LNCAP (cell line): ENCODE results near the gene PPIL1.

Experiments
- TF ChIP-seq, protein P1 (sequence below): fragments of 450-650 bp; IDR thresholded peaks from 2 replicates; pipeline ENCODE4 v1.5.1; 2017; ENCODE audit warnings: mild to moderate bottlenecking

Gene PPIL1

DNA sequence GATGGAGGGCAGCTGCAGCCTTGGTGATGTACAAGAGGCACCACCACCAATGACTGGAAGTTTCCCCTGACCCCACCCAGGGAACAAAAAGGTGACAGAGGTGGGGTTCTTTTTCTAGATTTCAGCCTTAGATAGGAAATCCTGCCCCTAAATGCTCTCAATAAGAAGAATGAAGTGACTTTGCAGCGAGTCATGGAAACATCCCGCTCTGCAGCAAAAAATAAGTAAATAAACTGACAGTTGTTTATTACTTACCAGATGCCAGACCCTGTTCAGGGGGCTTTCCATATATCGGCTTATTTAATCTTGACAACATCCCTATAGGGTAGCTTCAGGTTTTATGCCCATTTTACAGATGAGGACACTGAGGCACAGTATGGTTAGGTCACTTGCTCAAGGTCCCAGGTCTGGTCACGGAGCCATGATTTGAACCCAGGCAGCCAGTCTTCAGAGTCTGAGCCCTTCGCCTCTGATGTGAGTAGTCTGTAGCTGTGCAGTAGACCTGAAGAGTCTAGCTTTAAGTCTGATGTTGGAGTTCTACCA lies 30.3 kb upstream of the PPIL1 start:
- TF ChIP-seq, protein P1, sequence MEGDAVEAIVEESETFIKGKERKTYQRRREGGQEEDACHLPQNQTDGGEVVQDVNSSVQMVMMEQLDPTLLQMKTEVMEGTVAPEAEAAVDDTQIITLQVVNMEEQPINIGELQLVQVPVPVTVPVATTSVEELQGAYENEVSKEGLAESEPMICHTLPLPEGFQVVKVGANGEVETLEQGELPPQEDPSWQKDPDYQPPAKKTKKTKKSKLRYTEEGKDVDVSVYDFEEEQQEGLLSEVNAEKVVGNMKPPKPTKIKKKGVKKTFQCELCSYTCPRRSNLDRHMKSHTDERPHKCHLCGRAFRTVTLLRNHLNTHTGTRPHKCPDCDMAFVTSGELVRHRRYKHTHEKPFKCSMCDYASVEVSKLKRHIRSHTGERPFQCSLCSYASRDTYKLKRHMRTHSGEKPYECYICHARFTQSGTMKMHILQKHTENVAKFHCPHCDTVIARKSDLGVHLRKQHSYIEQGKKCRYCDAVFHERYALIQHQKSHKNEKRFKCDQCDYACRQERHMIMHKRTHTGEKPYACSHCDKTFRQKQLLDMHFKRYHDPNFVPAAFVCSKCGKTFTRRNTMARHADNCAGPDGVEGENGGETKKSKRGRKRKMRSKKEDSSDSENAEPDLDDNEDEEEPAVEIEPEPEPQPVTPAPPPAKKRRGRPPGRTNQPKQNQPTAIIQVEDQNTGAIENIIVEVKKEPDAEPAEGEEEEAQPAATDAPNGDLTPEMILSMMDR = no peak

DNA sequence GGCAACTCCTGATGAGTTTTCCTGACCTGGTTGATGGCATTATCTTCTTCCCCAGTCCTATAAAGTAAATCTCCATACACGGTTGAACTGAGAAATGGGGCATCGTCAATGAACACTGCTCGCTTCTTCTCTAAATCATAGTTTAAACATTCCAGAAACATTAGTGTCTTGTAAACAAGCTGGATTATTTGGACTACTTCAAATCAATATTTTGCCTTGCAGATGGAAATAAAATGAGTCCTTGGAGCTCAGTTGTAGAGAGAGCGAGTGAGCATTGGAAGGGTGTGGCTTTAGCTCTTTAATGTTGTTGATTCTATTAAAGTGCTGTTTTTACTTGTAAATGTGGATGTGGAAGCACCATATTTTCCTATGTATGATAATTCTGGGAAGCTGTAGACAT lies 29.5 kb upstream of the PPIL1 start:
- TF ChIP-seq, protein P1 = no peak

DNA sequence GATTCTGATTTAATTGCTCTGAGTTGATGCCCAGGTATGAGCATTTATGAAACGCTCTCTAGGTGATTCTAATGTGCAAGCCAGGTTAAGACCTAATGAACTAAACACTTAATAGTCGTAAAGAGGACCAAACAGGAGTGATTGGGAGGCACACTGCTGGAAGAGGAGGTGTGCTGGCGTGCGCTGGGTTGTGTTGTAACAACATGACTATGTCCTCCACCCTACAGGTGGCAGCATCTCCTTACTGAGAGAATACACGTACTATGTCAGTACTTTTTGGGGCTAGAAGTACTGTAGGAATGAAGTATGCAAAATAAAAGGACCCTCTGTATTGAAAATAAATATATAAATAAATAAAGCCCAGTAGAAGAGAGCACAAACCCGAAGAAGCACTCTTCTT lies 23.0 kb upstream of the PPIL1 start:
- TF ChIP-seq, protein P1 = no peak

DNA sequence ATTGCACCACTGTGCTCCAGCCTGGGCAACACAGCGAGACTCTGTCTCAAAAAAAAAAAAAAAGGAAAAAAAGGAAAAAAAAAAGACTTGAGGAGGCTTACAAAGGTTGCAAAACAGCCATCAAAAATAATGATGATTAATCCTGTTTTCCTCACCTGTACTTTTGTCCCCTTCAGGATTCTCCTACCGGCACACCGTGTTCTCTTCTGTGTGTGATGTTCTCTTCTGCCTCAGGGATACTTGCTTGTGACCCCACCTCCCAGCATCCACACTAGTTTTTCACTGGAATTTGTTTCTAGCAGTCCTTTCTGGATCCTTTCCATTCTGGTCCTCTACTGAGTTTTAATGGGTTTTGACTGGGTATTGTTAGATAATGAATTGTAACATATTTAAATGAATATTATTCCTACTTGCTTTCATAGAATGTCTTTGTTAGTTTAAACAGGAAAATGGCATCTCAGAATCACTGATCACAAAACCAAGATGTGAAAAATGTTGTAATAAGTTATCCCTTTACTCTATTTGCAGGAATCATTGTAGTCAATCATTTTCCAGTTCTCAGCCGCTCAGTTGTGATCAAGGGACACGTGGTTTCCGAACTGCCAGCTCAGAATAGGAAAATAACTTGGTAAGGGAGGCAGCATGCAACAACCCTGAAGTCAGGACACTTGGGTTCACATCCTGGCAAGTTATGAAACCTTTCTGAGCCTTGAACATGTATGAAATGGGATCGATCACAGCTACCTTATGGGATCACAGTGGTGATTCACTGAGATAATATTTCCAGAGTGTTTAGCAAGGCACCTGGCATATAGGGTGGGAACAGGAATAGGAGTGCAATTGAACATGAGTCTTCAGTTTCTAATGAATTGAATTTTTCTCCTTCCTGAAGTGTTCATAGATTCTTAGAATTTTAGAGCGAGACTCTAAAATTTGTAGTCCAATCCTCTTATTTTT lies 19.7 kb upstream of the PPIL1 start:
- TF ChIP-seq, protein P1 = no peak

DNA sequence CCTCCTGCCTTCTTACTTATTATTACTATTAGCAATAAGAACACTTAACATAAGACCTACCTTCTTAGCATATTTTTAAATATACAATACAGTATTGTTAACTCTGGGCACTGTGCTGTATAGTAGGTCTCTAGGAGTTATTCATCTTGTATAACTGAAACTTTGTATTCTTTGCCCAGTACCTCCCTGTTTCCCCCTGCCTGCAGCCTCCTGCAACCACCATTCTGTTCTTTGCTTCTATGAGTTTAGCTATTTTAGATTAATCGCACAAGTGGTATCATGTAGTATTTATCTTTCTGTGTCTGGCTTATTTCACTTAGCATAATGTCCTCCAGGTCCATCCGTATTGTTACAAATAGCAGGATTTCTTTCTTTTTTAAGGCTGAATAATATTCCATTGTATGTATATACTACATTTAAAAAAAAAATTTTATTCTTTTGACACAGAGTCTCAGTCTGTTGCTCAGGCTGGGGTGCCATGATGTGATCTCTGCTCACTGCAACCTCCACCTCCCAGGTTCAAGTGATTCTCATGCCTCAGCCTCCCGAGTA lies 15.6 kb upstream of the PPIL1 start:
- TF ChIP-seq, protein P1 = no peak

DNA sequence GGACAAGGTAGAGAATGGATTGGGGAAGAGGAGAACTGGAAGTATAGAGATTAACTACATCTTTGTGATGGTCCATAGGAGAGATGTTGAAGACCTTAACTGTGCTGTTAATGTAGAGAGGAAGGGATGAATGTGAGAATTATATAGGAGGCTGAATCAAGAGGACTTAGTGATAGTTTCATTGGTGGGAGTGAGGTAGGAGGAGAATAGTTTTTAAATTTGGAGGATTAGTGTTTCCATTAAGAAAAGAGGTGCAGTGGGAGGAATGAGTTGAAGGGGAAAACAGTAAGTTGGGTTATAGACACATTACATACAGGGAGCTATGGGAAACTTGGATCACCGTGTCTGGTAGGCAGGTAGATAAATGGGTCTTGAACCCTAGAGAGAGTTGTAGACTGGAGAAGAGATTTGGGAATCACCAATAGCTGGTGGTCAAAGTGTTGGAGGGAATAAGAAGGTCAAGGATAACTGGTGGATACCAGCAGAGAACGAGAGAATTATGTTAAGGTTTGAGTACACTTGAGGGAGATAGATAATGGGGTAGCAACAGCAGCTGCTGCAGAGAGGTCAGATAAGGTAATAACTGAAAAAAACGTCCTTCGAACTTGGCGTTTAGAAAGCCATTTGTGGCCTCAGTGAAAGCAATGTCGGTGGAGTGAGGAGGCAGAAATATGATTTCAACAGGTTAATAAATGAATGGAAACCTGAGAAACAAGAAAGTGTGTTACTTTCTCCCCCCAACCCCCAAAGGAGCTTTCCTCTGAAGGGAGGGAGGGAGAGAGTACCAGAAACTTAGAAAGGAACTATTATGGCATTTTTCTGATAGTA lies 14.3 kb upstream of the PPIL1 start:
- TF ChIP-seq, protein P1 = no peak

DNA sequence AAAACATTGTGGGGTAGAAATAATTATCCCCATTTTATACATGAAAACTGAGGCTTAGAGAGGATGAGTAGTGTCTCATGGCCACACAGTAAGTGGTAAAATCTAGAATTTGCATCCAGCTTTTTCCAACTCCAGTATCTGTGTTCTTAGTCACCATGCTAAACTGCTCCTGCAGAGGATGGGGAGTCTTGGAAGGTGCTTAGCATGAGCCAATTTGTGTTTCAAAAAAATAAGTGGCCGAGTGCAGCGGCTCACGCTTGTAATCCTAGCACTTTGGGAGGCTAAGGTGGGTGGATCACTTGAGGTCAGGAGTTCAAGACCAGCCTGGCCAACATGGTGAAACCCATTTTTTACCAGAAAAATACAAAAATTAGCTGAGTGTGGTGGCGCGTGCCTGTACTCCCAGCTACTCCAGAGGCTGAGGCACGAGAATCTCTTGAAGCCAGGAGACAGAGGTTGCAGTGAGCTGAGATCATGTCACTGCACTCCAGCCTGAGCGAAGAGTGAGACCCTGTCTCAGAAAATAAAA lies 13.6 kb upstream of the PPIL1 start:
- TF ChIP-seq, protein P1 = no peak
